H9 (cell line): ENCODE results near the gene GSTO2. TPM values are rescaled to one million over a fixed set of nuclear protein-coding genes. Genes with fewer than 3 reads are reported as not detected.

ENCODE experiments used
- DNase-seq: peaks from one replicate; pipeline ENCODE4 v3.0.0-alpha.2; 2017
- H2AFZ ChIP-seq: one replicate; pipeline ENCODE4 v1.6.1; 2013; ENCODE audit warnings: mild to moderate bottlenecking, low read length, control low read depth, moderate library complexity
- H2AK5ac ChIP-seq: 2 replicates; pipeline ENCODE4 v1.6.1; 2013; ENCODE audit warnings: low read length, control low read depth, mixed read lengths; ENCODE audit not compliant: insufficient read length
- H2BK120ac ChIP-seq: one replicate; pipeline ENCODE4 v1.6.1; 2013; ENCODE audit warnings: low read depth, mild to moderate bottlenecking, low read length, control low read depth, inconsistent platforms; ENCODE audit not compliant: poor library complexity, severe bottlenecking
- H2BK12ac ChIP-seq: 2 replicates; pipeline ENCODE4 v1.6.1; 2013; ENCODE audit warnings: low read length, control low read depth, mixed read lengths, low read depth; ENCODE audit not compliant: insufficient read length
- H2BK15ac ChIP-seq: 2 replicates; pipeline ENCODE4 v1.6.1; 2013; ENCODE audit warnings: low read depth, low read length, control low read depth
- H2BK20ac ChIP-seq: one replicate; pipeline ENCODE4 v1.6.1; 2013; ENCODE audit warnings: low read depth, mild to moderate bottlenecking, low read length, control low read depth, inconsistent platforms; ENCODE audit not compliant: poor library complexity, severe bottlenecking
- H2BK5ac ChIP-seq: 2 replicates; pipeline ENCODE4 v1.6.1; 2013; ENCODE audit warnings: low read length, control low read depth, mixed read lengths; ENCODE audit not compliant: insufficient read length
- H3K14ac ChIP-seq: 2 replicates; pipeline ENCODE4 v1.6.1; 2013; ENCODE audit warnings: low read length, control low read depth; ENCODE audit not compliant: insufficient read depth
- H3K18ac ChIP-seq: 2 replicates; pipeline ENCODE4 v1.6.1; 2013; ENCODE audit warnings: low read depth, mild to moderate bottlenecking, mixed read lengths, low read length, control low read depth; ENCODE audit not compliant: insufficient read length
- H3K23ac ChIP-seq: 2 replicates; pipeline ENCODE4 v1.6.1; 2013; ENCODE audit warnings: low read length, control low read depth, mixed read lengths, low read depth; ENCODE audit not compliant: insufficient read length
- H3K23me2 ChIP-seq: 2 replicates; pipeline ENCODE4 v1.6.1; 2013; ENCODE audit warnings: low read depth, mild to moderate bottlenecking, mixed read lengths, low read length, control low read depth; ENCODE audit not compliant: insufficient read length, poor library complexity, severe bottlenecking
- H3K27ac ChIP-seq: 2 replicates; pipeline ENCODE4 v1.5.1; 2013; ENCODE audit warnings: low read length, control low read depth, mixed read lengths, low read depth; ENCODE audit not compliant: insufficient read length
- H3K27me3 ChIP-seq: 2 replicates; pipeline ENCODE4 v1.6.1; 2013; ENCODE audit warnings: low read length, control low read depth, inconsistent platforms; ENCODE audit not compliant: insufficient read depth
- H3K4ac ChIP-seq: 2 replicates; pipeline ENCODE4 v1.6.1; 2013; ENCODE audit warnings: low read depth, mild to moderate bottlenecking, control low read depth, inconsistent platforms, low read length, moderate library complexity
- H3K4me1 ChIP-seq: 2 replicates; pipeline ENCODE4 v1.6.1; 2013; ENCODE audit warnings: low read length, control low read depth, inconsistent platforms; ENCODE audit not compliant: insufficient read depth
- H3K4me2 ChIP-seq: 2 replicates; pipeline ENCODE4 v1.6.1; 2013; ENCODE audit warnings: low read length, control low read depth, mixed read lengths; ENCODE audit not compliant: insufficient read length, insufficient read depth
- H3K56ac ChIP-seq: 2 replicates; pipeline ENCODE4 v1.6.1; 2013; ENCODE audit warnings: low read depth, mild to moderate bottlenecking, mixed read lengths, low read length, control low read depth; ENCODE audit not compliant: insufficient read length
- H3K79me1 ChIP-seq: 2 replicates; pipeline ENCODE4 v1.6.1; 2013; ENCODE audit warnings: low read depth, mild to moderate bottlenecking, moderate library complexity, low read length, control low read depth, inconsistent platforms; ENCODE audit not compliant: insufficient read depth, poor library complexity, severe bottlenecking
- H3K79me2 ChIP-seq: 2 replicates; pipeline ENCODE4 v1.6.1; 2013; ENCODE audit warnings: low read length, control low read depth, inconsistent platforms; ENCODE audit not compliant: insufficient read depth
- H3K9ac ChIP-seq: 2 replicates; pipeline ENCODE4 v1.6.1; 2013; ENCODE audit warnings: low read length, control low read depth, mixed read lengths; ENCODE audit not compliant: insufficient read length; ENCODE audit errors: extremely low read depth
- H3K9me3 ChIP-seq: one replicate; pipeline ENCODE4 v1.6.1; 2013; ENCODE audit warnings: low read depth, low read length, inconsistent platforms; ENCODE audit not compliant: control insufficient read depth
- H3T11ph ChIP-seq: one replicate; pipeline ENCODE4 v1.6.1; 2013; ENCODE audit warnings: mild to moderate bottlenecking, low read length, control low read depth, inconsistent platforms
- H4K20me1 ChIP-seq: one replicate; pipeline ENCODE4 v1.6.1; 2013; ENCODE audit not compliant: control insufficient read depth, insufficient read length, insufficient read depth
- H4K5ac ChIP-seq: 2 replicates; pipeline ENCODE4 v1.6.1; 2013; ENCODE audit warnings: low read depth, mild to moderate bottlenecking, mixed read lengths, low read length, control low read depth; ENCODE audit not compliant: insufficient read length
- H4K8ac ChIP-seq: replicated peaks from 2 replicates; pipeline ENCODE4 v1.6.1; 2013; ENCODE audit warnings: low read length, control low read depth, mixed read lengths, low read depth; ENCODE audit not compliant: insufficient read length
- H4K91ac ChIP-seq: 2 replicates; pipeline ENCODE4 v1.6.1; 2013; ENCODE audit warnings: low read depth, mild to moderate bottlenecking, moderate library complexity, mixed read lengths, low read length, control low read depth; ENCODE audit not compliant: insufficient read length
- H3K27ac Mint-ChIP-seq, 3 experiments: 2 replicates in 2 of 3; 3 replicates in 1 of 3; pipeline ENCODE4 v1.8.0; 2020 to 2021; ENCODE audit warnings: mixed read lengths in 3 of 3, mild to moderate bottlenecking in 1 of 3, moderate library complexity in 1 of 3
- H3K27me3 Mint-ChIP-seq: 2 replicates; pipeline ENCODE4 v1.8.0; 2021; ENCODE audit warnings: low read depth, mild to moderate bottlenecking, moderate library complexity, mixed read lengths
- H3K36me3 Mint-ChIP-seq, 3 experiments: 2 replicates in 2 of 3; 3 replicates in 1 of 3; pipeline ENCODE4 v1.8.0; 2020 to 2021; ENCODE audit warnings: low read depth in 3 of 3, mixed read lengths in 3 of 3; ENCODE audit not compliant: insufficient read depth in 1 of 3
- H3K4me1 Mint-ChIP-seq, 2 experiments: 2 replicates each; pipeline ENCODE4 v1.8.0; 2020; ENCODE audit warnings: mixed read lengths in 2 of 2
- H3K4me3 Mint-ChIP-seq, 2 experiments: 2 replicates in 1 of 2; 3 replicates in 1 of 2; pipeline ENCODE4 v1.8.0; 2020 to 2021; ENCODE audit warnings: mild to moderate bottlenecking in 2 of 2, mixed read lengths in 2 of 2, moderate library complexity in 1 of 2
- H3K9me3 Mint-ChIP-seq, 2 experiments: 2 replicates in 1 of 2; 3 replicates in 1 of 2; pipeline ENCODE4 v1.8.0; 2020; ENCODE audit warnings: mild to moderate bottlenecking in 2 of 2, mixed read lengths in 2 of 2, moderate library complexity in 1 of 2
- WGBS: extraction: QIAGEN DNeasy Blood & Tissue Kit; methylation state at CpG from one replicate; pipeline ENCODE4 v1.1.7; 2013; ENCODE audit warnings: missing lambda C conversion rate, low lambda C conversion rate, mixed read lengths; ENCODE audit not compliant: insufficient read length; ENCODE audit errors: extremely low coverage; 5-methylcytosine and 5-hydroxymethylcytosine counted together
- total RNA-seq: library from RNA; stranded (reverse); gene quantifications from 2 replicates; pipeline ENCODE4 v1.2.1, GENCODE V29; 2021
- TF ChIP-seq, protein P1 (sequence below): fragments of 200-600 bp; sonication (generic); conservative IDR thresholded peaks from 3 replicates; pipeline ENCODE4 v1.8.0; 2021; ENCODE audit warnings: antibody characterized with exemption, mild to moderate bottlenecking

GSTO2 gene
- total RNA-seq, 1 experiment from 2014 or later, result 14.5 TPM

DNA sequence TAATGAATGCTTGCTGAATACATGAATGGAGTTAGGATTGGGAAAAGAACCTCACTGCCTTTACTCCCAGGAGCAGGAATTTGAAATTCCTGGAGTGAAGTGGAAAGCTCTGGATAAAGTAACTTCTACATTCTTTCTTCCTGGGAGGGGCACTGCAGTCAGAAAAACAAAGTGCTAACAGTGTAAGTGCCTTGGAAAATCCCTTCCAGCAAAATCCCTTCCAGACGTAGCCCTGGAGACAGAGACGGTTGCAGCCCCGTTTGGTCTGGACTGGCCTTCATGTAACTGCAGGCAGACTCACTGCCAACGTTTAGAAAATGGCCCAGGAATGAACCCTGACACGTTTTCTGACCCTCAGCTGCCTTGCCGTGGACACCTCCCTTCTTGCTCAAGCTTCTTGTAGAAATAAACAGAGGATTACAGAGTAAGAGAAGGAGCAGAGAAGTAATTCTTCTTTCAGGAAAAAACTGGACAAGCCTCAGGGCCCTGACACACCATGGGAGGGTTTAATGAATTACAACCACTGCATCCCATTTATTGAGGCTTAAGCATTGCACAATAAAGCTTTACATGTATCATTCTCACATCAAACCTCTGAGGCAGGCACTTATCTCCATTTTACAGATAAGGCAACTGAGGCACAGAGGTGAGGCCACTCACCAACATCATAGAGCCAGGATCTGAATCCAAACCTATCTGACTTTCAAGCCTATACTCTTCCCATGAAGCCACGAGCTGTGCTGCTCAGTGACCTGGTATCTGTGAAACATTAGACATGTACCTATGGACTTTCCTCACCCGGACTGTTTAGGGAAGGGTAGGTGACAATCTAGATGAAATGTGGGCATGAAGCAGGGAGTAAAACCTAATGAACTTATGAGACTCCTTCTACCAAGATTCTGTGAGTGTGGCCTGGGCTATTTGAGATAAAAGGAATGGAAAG lies 61.5 kb downstream of the GSTO2 start:
- H3K4me1 Mint-ChIP-seq, result peaks cover 86 to 90% of the 10 kb centered on the region in 2 experiments

More for the DNA sequence above, 61.5 kb downstream of the GSTO2 start:
- no peaks in the 10 kb centered on the region for H3K27me3 ChIP-seq
- peaks cover 34% of the 10 kb centered on the region; the same call in 1 of the 2 replicates for H3K79me2 ChIP-seq
- peaks cover 3% of the 10 kb centered on the region for H4K20me1 ChIP-seq
- H3K79me1 ChIP-seq, result no peaks in the 10 kb centered on the region
- no peak overlapping the region for H3K27ac ChIP-seq
- no peak overlapping the region for H2BK20ac ChIP-seq
- peak overlapping the region; percentile 94 to 96 (median 95) for H3K27ac Mint-ChIP-seq
- no peak overlapping the region for H3T11ph ChIP-seq
- peaks cover 4 to 15% (median 15%) of the 10 kb centered on the region in 3 experiments; a peak in 6 of 7 replicates for H3K36me3 Mint-ChIP-seq
- no peak overlapping the region for H2BK12ac ChIP-seq
- no peak overlapping the region for H2AFZ ChIP-seq
- no peak overlapping the region for H2AK5ac ChIP-seq
- no peak overlapping the region for H4K91ac ChIP-seq
- TF ChIP-seq, protein P1, sequence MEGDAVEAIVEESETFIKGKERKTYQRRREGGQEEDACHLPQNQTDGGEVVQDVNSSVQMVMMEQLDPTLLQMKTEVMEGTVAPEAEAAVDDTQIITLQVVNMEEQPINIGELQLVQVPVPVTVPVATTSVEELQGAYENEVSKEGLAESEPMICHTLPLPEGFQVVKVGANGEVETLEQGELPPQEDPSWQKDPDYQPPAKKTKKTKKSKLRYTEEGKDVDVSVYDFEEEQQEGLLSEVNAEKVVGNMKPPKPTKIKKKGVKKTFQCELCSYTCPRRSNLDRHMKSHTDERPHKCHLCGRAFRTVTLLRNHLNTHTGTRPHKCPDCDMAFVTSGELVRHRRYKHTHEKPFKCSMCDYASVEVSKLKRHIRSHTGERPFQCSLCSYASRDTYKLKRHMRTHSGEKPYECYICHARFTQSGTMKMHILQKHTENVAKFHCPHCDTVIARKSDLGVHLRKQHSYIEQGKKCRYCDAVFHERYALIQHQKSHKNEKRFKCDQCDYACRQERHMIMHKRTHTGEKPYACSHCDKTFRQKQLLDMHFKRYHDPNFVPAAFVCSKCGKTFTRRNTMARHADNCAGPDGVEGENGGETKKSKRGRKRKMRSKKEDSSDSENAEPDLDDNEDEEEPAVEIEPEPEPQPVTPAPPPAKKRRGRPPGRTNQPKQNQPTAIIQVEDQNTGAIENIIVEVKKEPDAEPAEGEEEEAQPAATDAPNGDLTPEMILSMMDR, result no peak
- no peak for DNase-seq
- no peak overlapping the region for H3K23ac ChIP-seq
- H3K56ac ChIP-seq, result no peak overlapping the region
- H3K18ac ChIP-seq, result no peak overlapping the region
- H3K9me3 Mint-ChIP-seq, result no peaks in the 10 kb centered on the region
- no peaks in the 10 kb centered on the region for H3K27me3 Mint-ChIP-seq
- no peaks in the 10 kb centered on the region for H3K9me3 ChIP-seq
- no peak overlapping the region for H3K9ac ChIP-seq
- WGBS, result no CpG with 5 or more reads among the region's 8 CpGs
- no peak overlapping the region for H2BK120ac ChIP-seq
- H3K4me3 Mint-ChIP-seq, result peak overlapping the region in 1 of 2 experiments; percentile 7; a peak in 2 of 5 replicates
- no peak overlapping the region for H3K4me2 ChIP-seq
- H3K4ac ChIP-seq, result no peak overlapping the region
- no peak overlapping the region for H4K8ac ChIP-seq
- H2BK15ac ChIP-seq, result no peak overlapping the region
- H3K23me2 ChIP-seq, result peaks cover 4% of the 10 kb centered on the region
- H3K4me1 ChIP-seq, result peaks cover 39% of the 10 kb centered on the region; the same call in 1 of the 2 replicates
- no peak overlapping the region for H3K14ac ChIP-seq
- H4K5ac ChIP-seq, result no peak overlapping the region
- no peak overlapping the region for H2BK5ac ChIP-seq
